Astrocyte (in vitro differentiated cells and primary cell): ENCODE results near the gene HMSD. TPM values are rescaled to one million over a fixed set of nuclear protein-coding genes. Genes with fewer than 3 reads are reported as not detected.

Experiments used
- DNase-seq: peaks from one replicate; pipeline ENCODE4 v3.0.0-alpha.2; 2010; ENCODE audit warnings: low read depth
- FAIRE-seq: peaks from 2 replicates; lab custom pipeline; 2011; peaks lifted over from hg19 to GRCh38; lab: Jason Lieb, UNC
- H2AFZ ChIP-seq: 2 replicates; pipeline ENCODE4 v1.6.0; 2012; ENCODE audit warnings: low read depth, low read length, inconsistent platforms
- H3K27ac ChIP-seq: 2 replicates; pipeline ENCODE4 v1.5.1; 2011; ENCODE audit warnings: low read depth, low read length, inconsistent platforms
- H3K27me3 ChIP-seq: 2 replicates; pipeline ENCODE4 v1.6.0; 2011; ENCODE audit warnings: low read length, inconsistent platforms; ENCODE audit not compliant: insufficient read depth
- H3K36me3 ChIP-seq: 2 replicates; pipeline ENCODE4 v1.5.1; 2011; ENCODE audit warnings: low read length, inconsistent platforms; ENCODE audit not compliant: insufficient read depth
- H3K4me1 ChIP-seq: 2 replicates; pipeline ENCODE4 v1.5.1; 2011; ENCODE audit warnings: low read length, inconsistent platforms; ENCODE audit not compliant: insufficient read depth
- H3K4me2 ChIP-seq: 2 replicates; pipeline ENCODE4 v1.6.0; 2012; ENCODE audit warnings: low read length, inconsistent platforms
- H3K4me3 ChIP-seq: 2 replicates; pipeline ENCODE4 v1.5.1; 2011; ENCODE audit warnings: low read depth, mild to moderate bottlenecking, low read length, inconsistent platforms; ENCODE audit not compliant: insufficient read depth
- H3K79me2 ChIP-seq: 2 replicates; pipeline ENCODE4 v1.6.0; 2012; ENCODE audit warnings: mild to moderate bottlenecking, low read length, inconsistent platforms; ENCODE audit not compliant: insufficient read depth
- H3K9ac ChIP-seq: 2 replicates; pipeline ENCODE4 v1.6.0; 2012; ENCODE audit warnings: mild to moderate bottlenecking, low read length, inconsistent platforms
- H3K9me3 ChIP-seq: 2 replicates; pipeline ENCODE4 v1.5.1; 2012; ENCODE audit warnings: low read depth, mild to moderate bottlenecking, low read length, inconsistent platforms; ENCODE audit not compliant: insufficient read depth
- H4K20me1 ChIP-seq: 2 replicates; pipeline ENCODE4 v1.6.0; 2012; ENCODE audit warnings: low read length, inconsistent platforms; ENCODE audit not compliant: insufficient read depth
- H3K27ac Mint-ChIP-seq: one replicate; pipeline ENCODE4 v1.8.0; 2021; ENCODE audit warnings: mild to moderate bottlenecking, mixed read lengths; ENCODE audit not compliant: unreplicated experiment
- H3K27me3 Mint-ChIP-seq: one replicate; pipeline ENCODE4 v1.8.0; 2021; ENCODE audit warnings: low read depth, mixed read lengths; ENCODE audit not compliant: unreplicated experiment
- H3K36me3 Mint-ChIP-seq: one replicate; pipeline ENCODE4 v1.8.0; 2021; ENCODE audit warnings: low read depth, mixed read lengths; ENCODE audit not compliant: unreplicated experiment
- H3K4me1 Mint-ChIP-seq: one replicate; pipeline ENCODE4 v1.8.0; 2021; ENCODE audit warnings: low read depth, mixed read lengths; ENCODE audit not compliant: unreplicated experiment
- H3K4me3 Mint-ChIP-seq: one replicate; pipeline ENCODE4 v1.8.0; 2021; ENCODE audit warnings: mild to moderate bottlenecking, moderate library complexity, mixed read lengths; ENCODE audit not compliant: unreplicated experiment
- H3K9me3 Mint-ChIP-seq: one replicate; pipeline ENCODE4 v1.8.0; 2021; ENCODE audit warnings: mild to moderate bottlenecking, mixed read lengths; ENCODE audit not compliant: unreplicated experiment
- CTCF ChIP-seq: IDR thresholded peaks from 2 replicates; pipeline ENCODE4 v1.5.1; 2011; ENCODE audit warnings: low read depth, mild to moderate bottlenecking, inconsistent platforms, low read length, moderate library complexity; ENCODE audit not compliant: insufficient read depth
- EZH2 ChIP-seq: IDR thresholded peaks from 2 replicates; pipeline ENCODE4 v1.6.1; 2012; ENCODE audit warnings: mild to moderate bottlenecking, low read length, inconsistent platforms; ENCODE audit not compliant: insufficient read depth
- total RNA-seq: library from RNA; stranded (reverse); gene quantifications from 2 replicates; pipeline ENCODE4 v1.2.1, GENCODE V29; 2021

Gene HMSD
- total RNA-seq, 1 donor from 2014 or later, result 1.0 TPM

- H3K4me3 ChIP-seq, result no peak overlapping the region
- TF ChIP-seq EZH2, result no peak
- TF ChIP-seq CTCF, result no peak
- H3K4me1 ChIP-seq, result no peaks in the 10 kb centered on the region
- H3K4me1 Mint-ChIP-seq, result no peaks in the 10 kb centered on the region
- no peaks in the 10 kb centered on the region for H3K36me3 ChIP-seq
- peaks cover 9% of the 10 kb centered on the region for H3K27me3 Mint-ChIP-seq
- FAIRE-seq (no peak), DNase-seq (no peak)
- H4K20me1 ChIP-seq, result no peaks in the 10 kb centered on the region
- no peak overlapping the region for H3K27ac ChIP-seq
- peak overlapping the region; percentile 5 for H3K4me3 Mint-ChIP-seq
- peaks cover 5% of the 10 kb centered on the region for H3K27me3 ChIP-seq
- no peak overlapping the region for H3K9ac ChIP-seq
- no peak overlapping the region for H3K4me2 ChIP-seq
- no peak overlapping the region for H3K27ac Mint-ChIP-seq
- H3K79me2 ChIP-seq, result no peaks in the 10 kb centered on the region
- peaks cover 2% of the 10 kb centered on the region for H3K9me3 Mint-ChIP-seq
- H3K9me3 ChIP-seq, result no peaks in the 10 kb centered on the region
- H3K36me3 Mint-ChIP-seq, result no peaks in the 10 kb centered on the region
- no peak overlapping the region for H2AFZ ChIP-seq
Measured at GRCh38 chr18:63947051-63947790, 1.9 kb upstream of the HMSD start.

- H2AFZ ChIP-seq, result no peak overlapping the region
- TF ChIP-seq EZH2, result no peak
- TF ChIP-seq CTCF, result peak; percentile 50
- no peaks in the 10 kb centered on the region for H3K9me3 Mint-ChIP-seq
- H3K27me3 Mint-ChIP-seq, result peaks cover 3% of the 10 kb centered on the region
- H3K9me3 ChIP-seq, result no peaks in the 10 kb centered on the region
- H3K79me2 ChIP-seq, result no peaks in the 10 kb centered on the region
- H3K4me1 ChIP-seq, result no peaks in the 10 kb centered on the region
- no peak overlapping the region for H3K4me2 ChIP-seq
- FAIRE-seq (peak; percentile 52), DNase-seq (peak; percentile 18)
- H3K27ac ChIP-seq, result no peak overlapping the region
- no peak overlapping the region for H3K9ac ChIP-seq
- H3K4me3 ChIP-seq, result no peak overlapping the region
- H3K36me3 ChIP-seq, result no peaks in the 10 kb centered on the region
- H3K27ac Mint-ChIP-seq, result no peak overlapping the region
- H3K4me3 Mint-ChIP-seq, result no peak overlapping the region
- H3K27me3 ChIP-seq, result no peaks in the 10 kb centered on the region
- no peaks in the 10 kb centered on the region for H3K4me1 Mint-ChIP-seq
- no peaks in the 10 kb centered on the region for H3K36me3 Mint-ChIP-seq
- no peaks in the 10 kb centered on the region for H4K20me1 ChIP-seq
Measured at GRCh38 chr18:63951302-63951705, 2.2 kb downstream of the HMSD start.

- Mint-ChIP-seq H3K9me3 (no peaks in the 10 kb centered on the region), H3K4me3 (no peak overlapping the region), H3K4me1 (no peaks in the 10 kb centered on the region), H3K36me3 (no peaks in the 10 kb centered on the region), H3K27ac (no peak overlapping the region), H3K27me3 (no peaks in the 10 kb centered on the region)
- Histone ChIP-seq H3K9me3 (no peaks in the 10 kb centered on the region), H3K36me3 (no peaks in the 10 kb centered on the region), H3K27ac (no peak overlapping the region), H3K79me2 (no peaks in the 10 kb centered on the region), H3K4me2 (no peak overlapping the region), H4K20me1 (no peaks in the 10 kb centered on the region), H3K9ac (no peak overlapping the region), H3K4me1 (no peaks in the 10 kb centered on the region), H2AFZ (no peak overlapping the region), H3K4me3 (no peak overlapping the region), H3K27me3 (no peaks in the 10 kb centered on the region)
- DNase-seq, result no peak
- FAIRE-seq, result no peak
- TF ChIP-seq EZH2 (no peak), CTCF (no peak)
Measured at GRCh38 chr18:63953811-63954210, 4.7 kb downstream of the HMSD start.
